HG03175 (cell line): ENCODE results near the gene PTPN14.
A peak's percentile ranks its signal among the peaks of the same experiment; 100 is the strongest.

Experiments used
- ATAC-seq: cut with Tn5 transposase; IDR thresholded peaks from one replicate; pipeline ENCODE4 v1.9.1; 2021; ENCODE audit warnings: mild to moderate bottlenecking, moderate library complexity; ENCODE audit not compliant: unreplicated experiment

Gene PTPN14

DNA sequence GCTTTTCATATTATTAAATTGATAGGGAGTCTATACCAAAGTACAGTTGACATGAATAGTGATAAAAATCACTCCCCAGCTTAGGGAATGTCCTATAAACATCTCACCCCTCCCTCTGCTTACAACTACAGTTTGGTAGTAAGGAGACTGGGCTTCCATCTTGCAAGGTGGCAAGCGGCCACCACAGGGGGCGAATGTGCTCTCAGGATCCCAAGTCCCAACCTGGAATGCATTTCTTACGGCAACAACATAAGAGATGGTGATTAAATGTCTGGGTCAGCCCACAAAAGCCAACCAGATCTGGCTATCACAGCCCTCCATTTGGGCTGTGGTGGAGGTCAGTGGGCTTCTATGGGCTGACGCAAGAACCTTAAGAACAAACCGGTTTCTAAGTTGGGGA, 202.4 kb downstream of the PTPN14 start:
- no peak for ATAC-seq

DNA sequence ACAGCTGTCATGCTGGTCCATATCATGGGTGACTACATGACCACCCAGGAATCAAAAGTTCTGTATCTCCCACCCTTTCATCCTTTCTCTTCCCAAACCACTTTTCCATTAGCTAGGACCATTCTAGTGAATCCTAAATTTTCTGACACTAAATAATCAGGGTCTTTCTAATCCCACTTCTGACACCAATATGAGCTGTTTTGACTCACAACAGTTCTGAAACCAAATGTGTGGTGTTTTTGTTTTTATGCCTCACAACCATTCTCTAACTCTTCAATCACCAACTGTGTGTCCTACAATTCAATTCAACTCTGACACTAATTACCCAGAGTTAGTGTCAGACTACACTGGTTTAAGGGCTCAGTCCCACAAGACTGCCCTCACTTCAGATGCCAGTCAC, 206.5 kb downstream of the PTPN14 start:
- no peak for ATAC-seq

DNA sequence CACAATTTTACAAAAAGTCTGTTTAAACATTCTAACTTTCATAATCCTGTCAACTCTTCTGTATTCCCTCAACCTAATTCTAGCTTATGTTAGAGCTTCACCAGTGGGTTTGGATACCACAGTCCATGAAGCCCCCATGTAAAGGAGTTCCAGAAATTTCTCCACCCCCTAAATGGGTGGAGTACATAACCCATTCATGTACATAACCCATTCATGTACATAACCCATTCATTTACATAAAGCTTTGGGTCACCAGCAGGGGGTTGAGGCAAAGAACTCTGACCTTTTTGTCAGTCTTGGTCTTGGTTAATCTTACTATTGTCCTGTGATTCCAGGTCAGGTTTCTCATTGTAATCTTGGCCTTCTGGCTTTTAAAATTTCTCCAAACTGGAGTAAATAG, 208.9 kb downstream of the PTPN14 start:
- no peak for ATAC-seq

DNA sequence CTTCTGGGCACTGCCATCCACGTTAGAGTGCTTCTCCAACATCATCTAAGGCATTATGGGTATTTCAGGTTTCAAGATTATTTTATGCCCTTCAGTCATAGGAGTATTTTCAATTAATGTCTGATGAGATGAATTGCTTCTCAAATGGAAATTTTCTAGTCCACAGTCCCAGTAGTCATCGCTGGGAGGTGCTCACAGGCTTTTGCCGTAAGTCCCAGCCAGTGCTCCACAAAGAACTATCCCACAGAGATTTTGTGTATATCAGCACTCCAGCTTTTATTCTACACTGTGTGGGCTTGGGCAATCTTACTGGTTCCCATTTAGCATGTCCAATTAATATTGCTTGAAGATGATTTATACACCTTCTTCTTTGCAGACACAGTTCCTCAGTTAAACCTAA, 209.5 kb downstream of the PTPN14 start:
- ATAC-seq, result no peak

DNA sequence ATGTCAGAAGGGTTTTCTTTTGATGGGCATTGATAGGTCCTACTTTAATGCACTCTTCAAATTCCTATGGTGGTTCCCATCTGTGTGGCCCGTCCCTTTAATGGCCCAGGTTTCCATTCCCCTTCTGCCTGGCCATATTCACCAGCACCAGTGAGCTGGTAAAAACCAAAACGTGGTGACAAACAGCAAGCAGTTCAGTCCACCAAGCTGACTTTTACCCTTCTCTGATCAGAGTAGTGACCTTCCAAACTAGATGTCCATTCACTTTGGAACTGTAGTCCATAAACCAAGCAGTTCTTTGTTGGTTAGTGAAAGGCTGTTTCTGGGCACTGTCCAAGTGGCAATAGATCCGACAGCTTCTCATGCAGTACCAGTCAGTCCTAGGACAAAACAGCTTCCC, 209.9 kb downstream of the PTPN14 start:
- no peak for ATAC-seq

DNA sequence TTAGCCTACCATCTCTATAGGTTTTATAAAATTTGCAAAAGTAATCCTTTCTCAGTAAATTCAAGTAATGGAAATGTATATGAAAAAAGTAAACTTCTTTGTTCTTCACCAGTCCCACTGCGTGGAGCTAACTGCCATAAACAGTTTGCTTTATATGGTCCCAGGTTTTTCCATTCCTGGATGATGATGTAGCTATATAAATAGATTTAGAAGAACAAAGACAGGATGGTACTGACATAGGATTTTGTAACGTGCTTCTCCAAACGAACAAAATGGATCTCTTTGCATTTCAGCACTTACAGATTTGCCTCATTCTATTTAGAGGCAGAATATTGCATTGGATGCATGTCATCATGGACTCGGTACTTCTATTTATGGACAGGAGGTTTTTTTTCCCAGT, 213.2 kb downstream of the PTPN14 start:
- ATAC-seq, result no peak

DNA sequence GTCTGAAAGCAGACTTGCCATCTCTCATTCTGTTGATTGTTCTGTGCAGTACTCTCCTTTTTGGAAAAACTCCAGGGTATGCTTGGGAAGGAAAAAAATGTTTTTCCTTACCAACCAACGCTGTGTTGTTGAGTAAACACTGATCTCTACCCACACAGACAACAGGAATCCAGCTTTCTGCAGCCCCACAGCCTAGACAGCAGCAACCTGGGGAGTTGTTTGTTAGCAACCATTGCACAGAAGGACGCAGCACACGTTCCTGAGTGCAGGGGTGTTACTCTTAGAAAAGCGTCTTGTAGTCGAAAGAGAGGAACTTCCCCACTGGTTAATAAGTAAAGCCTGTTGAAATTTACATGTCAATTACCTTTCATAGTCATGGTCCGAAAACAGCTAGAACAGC, 213.9 kb downstream of the PTPN14 start:
- ATAC-seq, result no peak

DNA sequence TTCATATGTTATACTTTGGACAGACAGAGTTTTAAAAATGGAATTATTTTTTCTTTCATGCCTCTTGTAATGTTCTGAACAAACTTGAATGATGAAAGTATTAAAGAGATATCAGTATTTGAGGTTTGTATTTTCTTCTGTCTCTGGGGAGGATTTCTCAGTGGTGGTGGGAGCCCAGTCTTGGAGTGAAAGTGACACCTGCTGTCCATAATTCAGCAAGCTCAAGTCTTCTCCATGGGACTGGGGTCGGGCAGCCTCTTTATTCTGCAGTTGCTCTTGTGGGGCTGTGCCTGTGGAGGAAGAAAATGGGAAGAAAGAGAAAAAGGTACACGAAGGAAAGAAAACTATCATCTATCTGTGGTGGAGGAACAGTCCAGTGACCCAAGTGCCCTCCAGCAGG, 214.4 kb downstream of the PTPN14 start:
- no peak for ATAC-seq

DNA sequence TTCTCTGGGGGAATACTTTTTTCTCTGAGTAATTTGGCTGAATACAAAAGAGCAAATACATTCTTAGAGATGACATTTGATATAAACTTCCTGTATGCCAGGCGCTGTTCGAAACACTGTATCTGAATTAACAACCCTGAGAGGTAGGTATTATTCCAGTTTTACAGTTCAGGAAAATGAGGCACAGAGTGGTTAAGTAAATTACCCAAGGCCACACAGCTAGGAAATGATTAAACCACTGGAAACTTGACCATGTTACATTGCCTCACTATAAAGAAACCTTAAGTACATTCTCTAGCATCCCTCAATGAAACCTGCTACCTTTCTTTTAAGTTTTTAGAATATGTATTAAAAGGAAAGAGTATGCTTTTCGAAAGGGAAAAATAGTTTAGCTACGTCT, 215.8 kb downstream of the PTPN14 start:
- no peak for ATAC-seq

DNA sequence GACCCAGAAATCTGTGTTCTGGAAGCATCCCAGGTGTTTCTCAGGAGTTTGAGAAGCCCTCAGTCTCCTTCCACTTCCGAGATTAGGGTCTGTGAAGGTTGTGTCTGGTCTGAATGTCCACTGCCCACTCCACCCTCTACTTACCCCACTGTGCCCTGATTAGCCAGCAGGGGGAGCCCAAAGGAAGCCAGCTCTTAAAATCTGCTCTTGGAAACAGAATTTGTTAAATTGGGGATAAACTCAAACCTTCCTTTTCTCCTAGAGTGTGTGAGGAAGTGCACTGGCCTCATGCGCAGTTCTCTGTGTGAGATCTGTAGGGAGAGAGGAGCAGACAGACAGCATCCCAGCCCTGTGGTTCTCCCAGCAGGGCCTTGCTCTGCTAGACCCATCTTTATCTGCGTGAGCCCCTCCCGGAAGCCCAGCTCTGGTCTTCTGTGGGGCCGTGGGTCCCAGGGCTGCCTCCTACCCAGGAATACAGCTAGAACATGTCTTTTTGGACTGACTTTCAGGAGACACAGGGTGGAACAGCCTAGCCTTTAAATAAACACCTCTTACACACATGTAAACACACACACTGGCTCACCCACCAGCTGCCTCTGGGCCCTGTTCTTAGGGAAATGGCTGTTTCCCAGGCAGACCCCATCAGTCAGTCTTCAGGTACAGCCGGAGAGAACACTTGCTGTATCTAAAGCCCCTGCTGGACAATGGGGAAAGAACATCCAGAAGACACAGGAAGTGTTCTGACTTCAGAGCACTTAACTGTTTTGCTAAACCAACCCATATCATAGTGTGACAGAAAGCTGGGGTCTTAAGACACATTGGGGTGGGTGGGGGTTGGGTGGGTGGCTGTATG, 218.2 kb downstream of the PTPN14 start:
- ATAC-seq, result peak; percentile 35

DNA sequence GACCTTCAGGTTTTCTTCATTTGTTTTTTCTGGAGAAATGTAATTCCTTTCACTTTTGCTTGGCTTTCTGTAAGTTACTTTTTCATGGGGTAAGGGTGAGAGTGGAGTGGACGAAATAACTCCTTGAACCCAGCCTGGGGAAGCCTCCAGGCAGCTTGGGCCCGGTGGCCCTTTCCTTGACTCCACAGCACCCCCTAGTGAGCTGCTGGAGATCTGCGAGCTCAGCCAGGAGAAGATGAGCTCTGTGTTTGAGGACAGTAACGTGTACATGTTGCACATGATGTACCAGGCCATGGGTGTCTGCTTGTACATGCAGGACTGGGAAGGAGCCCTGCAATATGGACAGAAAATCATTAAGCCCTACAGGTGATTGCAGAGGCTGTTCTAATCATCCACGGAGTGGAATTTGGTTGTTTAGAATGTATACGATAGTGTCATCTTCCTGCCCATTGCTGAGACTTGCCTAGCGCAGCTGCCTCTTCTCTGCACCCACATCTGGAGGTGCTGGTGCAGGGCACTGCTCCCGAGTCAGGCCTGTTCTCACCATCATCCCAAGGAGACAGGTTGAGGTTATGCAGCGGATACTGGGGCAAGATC, 219.5 kb downstream of the PTPN14 start:
- peak; percentile 40 for ATAC-seq

DNA sequence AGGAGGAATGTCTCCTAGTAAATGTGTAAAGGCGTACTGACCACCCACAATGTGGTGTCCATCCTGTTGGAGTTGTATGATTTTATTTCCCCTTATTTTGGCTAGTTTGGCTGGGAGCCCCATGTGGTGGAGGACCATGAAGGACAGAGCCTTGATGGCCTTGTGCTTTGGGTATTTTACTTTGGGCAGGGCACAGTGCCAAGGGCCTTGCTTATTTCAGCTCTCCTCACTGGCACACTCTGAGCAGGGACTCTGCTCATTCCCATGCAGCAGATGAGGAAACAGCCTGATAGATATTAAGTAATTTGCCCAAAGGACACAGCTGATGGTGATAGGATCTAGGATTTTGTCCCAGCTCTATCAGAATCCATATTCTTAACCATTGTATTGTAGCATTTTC, 220.2 kb downstream of the PTPN14 start:
- ATAC-seq, result no peak

DNA sequence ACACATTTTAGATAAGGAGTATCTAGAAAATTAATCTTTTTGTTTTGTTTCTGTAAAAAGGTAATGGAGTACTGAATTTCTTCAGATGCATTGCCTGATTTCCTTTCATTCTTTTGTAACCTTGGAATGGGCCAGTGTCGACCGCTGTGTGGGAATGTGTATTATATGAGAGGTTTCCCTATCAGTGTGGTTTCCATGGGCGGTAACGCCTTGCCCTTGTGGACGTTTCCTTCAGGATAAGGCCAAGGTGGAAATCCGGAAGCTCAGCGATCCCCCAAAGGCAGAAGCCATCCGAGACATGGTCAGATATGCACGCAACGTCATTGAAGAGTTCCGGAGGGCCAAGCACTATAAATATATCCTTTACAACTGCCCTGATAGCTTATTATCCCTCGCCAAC, 220.7 kb downstream of the PTPN14 start:
- ATAC-seq, result no peak

DNA sequence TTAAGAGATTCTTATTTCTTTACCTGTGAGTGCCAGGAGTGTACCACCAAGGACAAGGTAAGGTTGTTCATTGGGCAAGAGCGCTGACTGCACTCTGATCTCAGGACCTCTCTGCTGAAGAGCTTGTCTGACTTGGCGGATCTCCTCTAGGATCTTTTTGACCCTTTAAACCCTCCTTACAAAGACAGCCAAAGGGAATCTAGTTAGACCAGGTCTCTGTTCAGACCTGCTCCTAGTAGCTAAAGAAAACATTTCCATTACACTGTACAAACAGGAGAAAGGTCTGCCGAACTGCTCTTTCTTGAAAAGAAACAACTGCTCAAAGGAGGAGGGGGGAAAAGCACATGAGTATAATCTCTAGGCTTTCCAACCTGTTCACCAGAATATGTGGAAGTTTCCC, 221.2 kb downstream of the PTPN14 start:
- ATAC-seq, result no peak

DNA sequence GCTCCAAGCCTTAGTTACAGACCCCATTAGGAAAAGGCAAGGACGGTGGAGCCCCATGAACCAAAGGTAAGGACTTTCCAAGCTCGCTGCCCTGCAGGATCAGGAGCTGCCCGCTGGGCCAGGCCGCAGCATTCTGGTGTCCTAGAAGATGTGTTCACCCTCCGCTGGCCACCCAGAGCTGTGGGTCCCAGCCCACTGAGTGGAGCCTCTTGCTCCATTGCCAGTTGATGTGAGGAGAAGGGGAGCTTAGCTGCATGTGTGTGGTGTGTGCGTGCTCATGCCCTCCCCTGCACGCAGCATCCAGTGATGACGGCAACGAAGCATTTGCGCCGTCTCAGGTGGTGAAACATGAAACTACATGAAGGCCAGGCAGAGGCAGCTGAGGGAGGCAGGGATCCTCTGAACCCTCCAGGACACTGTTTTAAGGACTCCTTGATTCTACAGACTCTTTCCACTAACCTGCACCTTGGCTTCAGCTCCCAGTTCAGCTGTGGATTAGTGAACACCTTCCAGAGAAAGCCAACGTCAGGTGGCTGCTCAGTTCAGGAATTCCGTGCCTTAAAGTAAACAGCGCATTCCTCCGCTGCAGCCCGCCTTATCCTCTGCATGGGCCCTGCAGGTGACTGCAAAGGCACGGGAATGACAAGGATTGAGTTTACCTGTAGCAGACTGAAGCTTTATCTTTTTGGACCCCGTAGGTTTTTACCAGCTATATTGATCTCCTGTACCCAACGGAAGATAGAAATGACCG, 221.8 kb downstream of the PTPN14 start:
- ATAC-seq, result no peak

DNA sequence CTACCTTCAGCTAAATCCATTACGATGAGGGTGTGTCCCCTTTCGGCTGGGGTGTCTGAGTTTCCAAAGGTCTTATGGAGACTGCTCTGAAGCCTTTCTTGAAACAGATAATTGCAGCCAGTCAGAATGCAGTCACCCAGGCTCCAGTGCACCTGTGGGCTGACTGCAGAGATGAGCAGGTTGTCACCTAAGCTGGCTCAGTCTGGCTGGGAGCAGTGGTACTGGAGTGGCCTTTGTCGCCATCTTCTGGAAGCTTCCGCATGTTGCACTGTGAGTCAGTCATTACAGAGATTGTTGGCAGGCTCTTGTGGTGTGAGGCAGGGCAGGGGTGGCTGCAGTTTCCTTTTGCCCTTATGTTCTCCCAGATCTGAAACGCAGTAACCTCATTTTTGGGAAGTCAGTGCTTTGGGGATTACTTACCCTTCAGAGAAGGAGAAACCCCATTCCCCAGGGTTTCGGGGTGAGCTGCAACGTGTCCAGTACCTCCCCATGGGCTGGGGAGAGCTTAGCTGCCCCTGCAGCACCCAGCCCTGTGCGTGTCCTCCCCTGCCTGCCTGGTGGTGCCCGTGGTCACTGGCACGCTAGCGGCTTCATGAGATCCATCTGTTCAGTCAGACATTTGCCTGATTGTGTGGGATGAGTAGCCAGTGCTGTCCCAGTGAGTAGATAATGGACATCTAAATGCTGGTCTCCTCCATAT, 222.5 kb downstream of the PTPN14 start:
- ATAC-seq, result peak; percentile 90

DNA sequence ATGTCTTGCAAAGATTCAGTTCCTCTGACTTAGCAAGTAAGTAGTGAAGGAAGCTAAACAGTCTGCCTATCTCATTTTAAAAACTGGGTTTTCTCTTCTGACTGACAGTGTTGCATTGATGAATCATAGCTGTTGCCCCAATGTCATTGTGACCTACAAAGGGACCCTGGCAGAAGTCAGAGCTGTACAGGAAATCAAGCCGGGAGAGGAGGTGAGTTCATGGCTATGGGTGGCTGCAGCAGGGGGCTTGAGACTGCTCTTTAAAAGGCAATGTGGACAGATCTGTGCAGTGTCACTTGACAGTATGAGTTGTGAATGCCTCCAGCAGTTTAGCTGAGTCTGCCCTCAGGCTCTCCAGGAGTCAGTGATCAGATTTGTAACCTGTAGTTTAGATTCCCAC, 223.9 kb downstream of the PTPN14 start:
- no peak for ATAC-seq

DNA sequence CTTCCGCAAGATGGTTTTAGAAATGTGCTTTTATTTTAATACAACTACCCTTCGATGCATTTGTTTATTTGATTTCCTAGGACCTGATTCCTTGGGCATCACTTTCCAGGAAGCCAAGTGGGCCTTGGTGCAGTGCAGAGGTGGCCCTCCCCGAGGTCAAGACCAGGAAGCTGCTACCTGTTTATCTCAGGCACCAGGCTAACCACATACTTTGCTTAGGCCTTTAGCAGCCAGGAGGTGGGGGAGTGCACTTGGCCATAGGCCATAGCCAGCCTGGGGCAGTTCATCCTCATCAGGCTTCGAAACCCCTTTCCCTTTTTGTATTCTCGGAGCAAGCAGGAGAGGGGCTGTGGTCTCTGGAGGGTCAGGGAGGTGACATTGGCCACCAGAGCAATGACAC, 225.0 kb downstream of the PTPN14 start:
- no peak for ATAC-seq

DNA sequence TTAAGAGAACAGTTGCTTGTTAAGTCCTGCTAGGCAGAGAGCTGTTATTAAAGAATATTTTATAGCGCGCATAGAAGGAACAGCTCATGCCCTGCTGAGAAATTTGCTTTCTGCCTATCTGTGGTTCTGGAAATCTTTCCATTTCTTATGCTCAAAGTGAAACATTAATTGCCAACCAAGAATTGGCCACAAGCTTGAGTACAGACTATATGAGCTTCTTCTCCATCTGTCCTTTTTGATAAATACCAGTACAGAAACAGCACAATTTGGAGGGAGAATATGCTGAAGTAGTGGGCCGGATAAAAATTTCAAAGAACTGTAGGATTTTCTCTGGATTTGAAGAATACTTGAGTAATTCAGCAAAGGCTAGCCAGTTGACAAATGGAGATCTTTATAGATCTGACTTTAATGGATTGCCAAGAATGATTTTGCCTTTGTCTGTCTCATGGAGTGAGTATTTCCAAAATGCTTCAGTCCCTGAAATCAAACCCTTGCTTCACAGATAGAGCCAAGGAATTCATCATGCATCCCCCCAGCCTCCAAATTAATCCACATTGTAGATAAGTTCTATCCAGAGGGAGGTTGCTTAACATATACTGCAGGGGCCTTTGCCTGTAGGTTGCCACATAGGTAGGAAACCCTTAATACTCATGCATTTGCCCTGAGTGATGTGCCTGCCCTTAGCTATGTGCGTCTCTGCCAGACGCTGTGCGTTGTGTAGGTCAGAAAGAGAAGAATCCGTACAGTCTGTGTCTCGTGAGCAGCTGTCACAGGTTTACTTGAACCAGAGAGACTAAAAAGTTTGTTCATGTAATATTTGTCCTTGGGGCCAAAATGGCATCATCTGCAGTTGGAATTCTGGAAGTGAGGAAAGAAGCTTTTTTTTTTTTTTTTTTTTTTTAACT, 226.3 kb downstream of the PTPN14 start:
- ATAC-seq, result no peak

DNA sequence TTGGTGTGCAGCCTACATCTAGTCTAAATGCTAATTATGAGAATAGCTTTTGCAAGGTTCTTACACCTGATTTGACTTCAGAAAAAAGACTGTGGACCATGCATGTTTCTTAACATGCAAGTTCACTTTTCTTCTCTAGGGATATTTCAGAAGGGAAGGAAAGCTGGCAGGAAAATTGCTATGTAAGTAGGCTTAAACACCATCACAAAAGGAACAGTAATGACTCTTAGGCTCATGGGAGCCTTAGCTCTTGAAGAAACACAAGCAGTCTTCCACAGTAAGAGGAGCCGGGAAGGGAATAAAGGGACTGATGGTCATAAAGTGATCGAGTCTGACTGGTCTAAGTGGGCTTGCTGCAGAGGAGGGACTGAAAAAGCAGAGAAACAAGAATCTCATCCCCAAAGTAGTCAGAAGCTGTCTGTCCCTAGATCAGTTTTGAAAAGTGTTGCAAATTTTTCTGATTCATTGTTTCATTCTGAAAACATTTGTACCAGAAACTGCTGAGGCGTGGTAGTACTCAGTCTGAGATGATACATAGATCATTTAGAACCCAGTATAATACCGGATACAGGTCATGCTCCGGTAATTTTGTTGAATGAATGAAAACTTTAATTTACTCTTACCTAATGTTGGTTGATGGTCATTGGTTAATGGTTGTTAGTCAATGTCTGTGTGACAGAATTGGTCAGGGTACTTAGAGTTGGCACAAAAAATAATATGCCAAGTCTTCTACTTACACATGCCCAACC, 229.5 kb downstream of the PTPN14 start:
- peak; percentile 90 for ATAC-seq
